ENCODE results near the gene FBXW5. TPM values are rescaled to one million over a fixed set of nuclear protein-coding genes. Genes with fewer than 3 reads are reported as not detected.

Gene FBXW5
- total and polyA plus RNA-seq, 2 experiments from 2014 or later, result 110 to 234 TPM

- Histone ChIP-seq H3K4me2 (ENCODE audit: unreplicated experiment) (no peak overlapping the region), H3K4me1 (ENCODE audit: insufficient read depth) (no peaks in the 10 kb centered on the region), H3F3A (ENCODE audit: insufficient read depth) (no peaks in the 10 kb centered on the region), H3K9ac (no peak overlapping the region), H3K9me2 (ENCODE audit: insufficient read depth) (no peaks in the 10 kb centered on the region), H3K27me3 (replicated peaks; ENCODE audit: insufficient read depth) (no peaks in the 10 kb centered on the region; the same call in 1 of the 2 replicates), H3K27ac (no peak overlapping the region), H3K4me3 (no peak overlapping the region), H3K36me3 (ENCODE audit: low read depth) (no peaks in the 10 kb centered on the region), H2AFZ (no peak overlapping the region), H3K79me2 (ENCODE audit: insufficient read depth) (no peaks in the 10 kb centered on the region), H3K9me3 (ENCODE audit: low read depth) (no peaks in the 10 kb centered on the region), H4K20me1 (ENCODE audit: insufficient read depth) (no peaks in the 10 kb centered on the region)
- TF ChIP-seq EZH2phosphoT487 (IDR thresholded peaks at IDR 0.05; ENCODE audit: insufficient read depth, low read depth) (no peak), EZH2 (IDR thresholded peaks at IDR 0.05; ENCODE audit: insufficient read depth, poor library complexity, severe bottlenecking) (no peak)
- WGBS, 2 experiments (ENCODE audit: low coverage in 1 of 2, low lambda C conversion rate in 2 of 2, missing lambda C conversion rate in 2 of 2), result 85 to 92% methylated on average over 7 of the region's 7 CpGs
- no peak for DNase-seq
- in situ Hi-C loops (cut with MboI), result no loop called here
Measured at GRCh38 chr9:136958473-136958872, 13.9 kb upstream of the FBXW5 start.

GRCh38 chr9:136957901-136958300 is 13.4 kb upstream of the FBXW5 start:
- Histone ChIP-seq H3K9me3 (ENCODE audit: low read depth) (no peaks in the 10 kb centered on the region), H3K4me2 (ENCODE audit: unreplicated experiment) (no peak overlapping the region), H3K4me3 (no peak overlapping the region), H4K20me1 (ENCODE audit: insufficient read depth) (no peaks in the 10 kb centered on the region), H3K4me1 (ENCODE audit: insufficient read depth) (no peaks in the 10 kb centered on the region), H3K36me3 (ENCODE audit: low read depth) (no peaks in the 10 kb centered on the region), H3K27me3 (replicated peaks; ENCODE audit: insufficient read depth) (no peaks in the 10 kb centered on the region; the same call in 1 of the 2 replicates), H3K9ac (no peak overlapping the region), H2AFZ (no peak overlapping the region), H3K79me2 (ENCODE audit: insufficient read depth) (no peaks in the 10 kb centered on the region), H3F3A (ENCODE audit: insufficient read depth) (no peaks in the 10 kb centered on the region), H3K9me2 (ENCODE audit: insufficient read depth) (no peaks in the 10 kb centered on the region), H3K27ac (no peak overlapping the region)
- DNase-seq, result no peak
- TF ChIP-seq EZH2 (IDR thresholded peaks at IDR 0.05; ENCODE audit: insufficient read depth, poor library complexity, severe bottlenecking), result no peak
- no peak for TF ChIP-seq EZH2phosphoT487 (IDR thresholded peaks at IDR 0.05; ENCODE audit: insufficient read depth, low read depth)
- in situ Hi-C loops (cut with MboI), result no loop called here
- WGBS, 2 experiments (ENCODE audit: low coverage in 1 of 2, low lambda C conversion rate in 2 of 2, missing lambda C conversion rate in 2 of 2), result 82 to 83% methylated on average over 6 of the region's 6 CpGs

DNA sequence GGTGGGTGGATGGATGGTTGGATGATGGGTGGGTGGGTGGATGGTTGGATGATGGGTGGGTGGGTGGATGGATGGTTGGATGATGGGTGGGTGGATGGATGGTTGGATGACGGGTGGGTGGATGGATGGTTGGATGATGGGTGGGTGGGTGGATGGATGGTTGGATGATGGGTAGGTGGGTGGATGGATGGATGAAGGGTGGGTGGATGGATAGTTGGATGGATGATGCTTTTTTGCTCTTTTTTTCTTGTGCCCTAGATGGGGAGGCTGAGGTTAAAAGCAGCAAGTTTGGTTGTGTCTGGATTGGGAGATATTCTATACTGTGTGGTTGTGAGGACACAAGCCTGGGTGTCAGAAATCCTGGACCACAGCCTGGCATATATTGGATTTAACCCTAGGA is 12.9 kb upstream of the FBXW5 start:
- in situ Hi-C loops (cut with MboI), result no loop called here
- Histone ChIP-seq H3K4me1 (ENCODE audit: insufficient read depth) (no peaks in the 10 kb centered on the region), H3K9ac (no peak overlapping the region), H4K20me1 (ENCODE audit: insufficient read depth) (no peaks in the 10 kb centered on the region), H3K4me3 (no peak overlapping the region), H3K9me2 (ENCODE audit: insufficient read depth) (no peaks in the 10 kb centered on the region), H3K4me2 (ENCODE audit: unreplicated experiment) (no peak overlapping the region), H3K27me3 (replicated peaks; ENCODE audit: insufficient read depth) (no peaks in the 10 kb centered on the region; the same call in 1 of the 2 replicates), H2AFZ (no peak overlapping the region), H3K36me3 (ENCODE audit: low read depth) (no peaks in the 10 kb centered on the region), H3K27ac (no peak overlapping the region), H3F3A (ENCODE audit: insufficient read depth) (no peaks in the 10 kb centered on the region), H3K9me3 (ENCODE audit: low read depth) (no peaks in the 10 kb centered on the region), H3K79me2 (ENCODE audit: insufficient read depth) (no peaks in the 10 kb centered on the region)
- 77% methylated on average over 1 of the region's 1 CpG; no CpG with 5 or more reads in 1 of the 2 experiments for WGBS, 2 experiments (ENCODE audit: low coverage in 1 of 2, low lambda C conversion rate in 2 of 2, missing lambda C conversion rate in 2 of 2)
- no peak for TF ChIP-seq EZH2 (IDR thresholded peaks at IDR 0.05; ENCODE audit: insufficient read depth, poor library complexity, severe bottlenecking)
- no peak for TF ChIP-seq EZH2phosphoT487 (IDR thresholded peaks at IDR 0.05; ENCODE audit: insufficient read depth, low read depth)
- DNase-seq, result no peak

DNA sequence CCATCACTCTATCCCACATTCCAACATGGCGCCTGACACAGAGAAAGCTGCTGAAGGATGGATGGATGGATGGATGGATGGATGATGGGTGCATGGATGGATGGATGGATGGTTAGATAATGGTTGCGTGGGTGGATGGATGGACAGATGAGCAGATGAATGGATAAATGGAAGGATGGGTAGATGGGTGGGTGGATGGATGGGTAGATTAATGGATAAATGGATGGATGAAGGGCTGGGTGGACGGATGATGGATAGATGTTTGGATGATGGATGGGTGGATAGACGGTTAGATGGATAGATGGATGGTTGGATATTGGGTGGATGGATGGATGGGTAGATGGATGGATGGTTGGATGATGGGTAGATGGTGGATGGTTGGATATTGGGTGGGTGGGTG is 12.1 kb upstream of the FBXW5 start:
- no peaks in the 10 kb centered on the region for H3K79me2 ChIP-seq (ENCODE audit: insufficient read depth)
- in situ Hi-C loops (cut with MboI), result no loop called here

DNA sequence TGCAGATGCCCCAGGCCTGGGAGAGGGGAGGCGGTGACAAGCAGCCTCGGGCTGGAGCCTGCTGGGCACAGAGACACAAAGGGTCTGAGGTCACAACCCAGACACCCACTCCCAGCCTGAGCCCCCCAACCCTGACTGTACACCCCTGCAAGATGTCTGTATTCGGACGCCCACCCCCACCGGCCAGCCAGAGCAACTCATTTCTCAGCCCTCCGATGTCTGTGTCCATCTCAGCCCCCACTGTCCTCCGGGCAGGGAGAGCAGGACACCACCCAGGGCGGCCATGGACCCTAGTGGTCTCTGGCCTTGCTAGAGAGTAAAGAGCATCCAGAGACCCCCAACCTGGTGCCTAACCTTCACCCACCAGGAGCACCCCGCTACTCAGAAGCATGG is 11.4 kb upstream of the FBXW5 start:
- no peak overlapping the region for H3K27ac ChIP-seq
- no peak overlapping the region for H3K9ac ChIP-seq
- no peaks in the 10 kb centered on the region for H3K9me2 ChIP-seq (ENCODE audit: insufficient read depth)
- no peak overlapping the region for H3K4me2 ChIP-seq (ENCODE audit: unreplicated experiment)
- no peak for DNase-seq
- in situ Hi-C loops (cut with MboI), result no loop called here
- TF ChIP-seq EZH2 (IDR thresholded peaks at IDR 0.05; ENCODE audit: insufficient read depth, poor library complexity, severe bottlenecking) (no peak), EZH2phosphoT487 (IDR thresholded peaks at IDR 0.05; ENCODE audit: insufficient read depth, low read depth) (no peak)
- no peaks in the 10 kb centered on the region for H3K36me3 ChIP-seq (ENCODE audit: low read depth)
- H3K4me3 ChIP-seq, result no peak overlapping the region
- H3K4me1 ChIP-seq (ENCODE audit: insufficient read depth), result no peaks in the 10 kb centered on the region
- no peaks in the 10 kb centered on the region for H4K20me1 ChIP-seq (ENCODE audit: insufficient read depth)
- 71 to 76% methylated on average over 9 of the region's 9 CpGs for WGBS, 2 experiments (ENCODE audit: low coverage in 1 of 2, low lambda C conversion rate in 2 of 2, missing lambda C conversion rate in 2 of 2)
- no peaks in the 10 kb centered on the region for H3K79me2 ChIP-seq (ENCODE audit: insufficient read depth)
- no peaks in the 10 kb centered on the region for H3F3A ChIP-seq (ENCODE audit: insufficient read depth)
- no peak overlapping the region for H2AFZ ChIP-seq
- H3K27me3 ChIP-seq (replicated peaks; ENCODE audit: insufficient read depth), result no peaks in the 10 kb centered on the region; the same call in 1 of the 2 replicates
- no peaks in the 10 kb centered on the region for H3K9me3 ChIP-seq (ENCODE audit: low read depth)

More for the DNA sequence above, 12.1 kb upstream of the FBXW5 start:
- no peaks in the 10 kb centered on the region for H4K20me1 ChIP-seq (ENCODE audit: insufficient read depth)
- no peak overlapping the region for H3K4me3 ChIP-seq
- no peaks in the 10 kb centered on the region for H3K36me3 ChIP-seq (ENCODE audit: low read depth)
- no peaks in the 10 kb centered on the region for H3K9me3 ChIP-seq (ENCODE audit: low read depth)
- H3K4me2 ChIP-seq (ENCODE audit: unreplicated experiment), result no peak overlapping the region
- no peak overlapping the region for H3K9ac ChIP-seq
- DNase-seq, result no peak
- no peaks in the 10 kb centered on the region for H3K4me1 ChIP-seq (ENCODE audit: insufficient read depth)
- no peaks in the 10 kb centered on the region; the same call in 1 of the 2 replicates for H3K27me3 ChIP-seq (replicated peaks; ENCODE audit: insufficient read depth)
- no peaks in the 10 kb centered on the region for H3F3A ChIP-seq (ENCODE audit: insufficient read depth)
- no peaks in the 10 kb centered on the region for H3K9me2 ChIP-seq (ENCODE audit: insufficient read depth)
- WGBS, 2 experiments (ENCODE audit: low coverage in 1 of 2, low lambda C conversion rate in 2 of 2, missing lambda C conversion rate in 2 of 2), result 73 to 89% methylated on average over 4 of the region's 4 CpGs
- H2AFZ ChIP-seq, result no peak overlapping the region
- TF ChIP-seq EZH2 (IDR thresholded peaks at IDR 0.05; ENCODE audit: insufficient read depth, poor library complexity, severe bottlenecking) (no peak), EZH2phosphoT487 (IDR thresholded peaks at IDR 0.05; ENCODE audit: insufficient read depth, low read depth) (no peak)
- H3K27ac ChIP-seq, result no peak overlapping the region

All from GM23248 (cell line).